ENCODE results near the gene MARCKSL1.

MARCKSL1 gene

GRCh38 chr1:32342704-32343103 is 6.7 kb upstream of the MARCKSL1 start:
- Mint-ChIP-seq H3K4me3 (no peak overlapping the region), H3K4me1 (ENCODE audit: low read depth) (peaks cover 27% of the 10 kb centered on the region), H3K36me3 (ENCODE audit: low read depth) (no peaks in the 10 kb centered on the region), H3K27ac (peak overlapping the region; percentile 71), H3K9me3 (no peaks in the 10 kb centered on the region), H3K27me3 (ENCODE audit: low read depth) (peaks cover 9% of the 10 kb centered on the region)

GRCh38 chr1:32341971-32342370 is 5.9 kb upstream of the MARCKSL1 start:
- Mint-ChIP-seq H3K27ac (no peak overlapping the region), H3K27me3 (ENCODE audit: low read depth) (peaks cover 9% of the 10 kb centered on the region), H3K4me3 (no peak overlapping the region), H3K4me1 (ENCODE audit: low read depth) (peaks cover 34% of the 10 kb centered on the region), H3K36me3 (ENCODE audit: low read depth) (no peaks in the 10 kb centered on the region), H3K9me3 (no peaks in the 10 kb centered on the region)

DNA sequence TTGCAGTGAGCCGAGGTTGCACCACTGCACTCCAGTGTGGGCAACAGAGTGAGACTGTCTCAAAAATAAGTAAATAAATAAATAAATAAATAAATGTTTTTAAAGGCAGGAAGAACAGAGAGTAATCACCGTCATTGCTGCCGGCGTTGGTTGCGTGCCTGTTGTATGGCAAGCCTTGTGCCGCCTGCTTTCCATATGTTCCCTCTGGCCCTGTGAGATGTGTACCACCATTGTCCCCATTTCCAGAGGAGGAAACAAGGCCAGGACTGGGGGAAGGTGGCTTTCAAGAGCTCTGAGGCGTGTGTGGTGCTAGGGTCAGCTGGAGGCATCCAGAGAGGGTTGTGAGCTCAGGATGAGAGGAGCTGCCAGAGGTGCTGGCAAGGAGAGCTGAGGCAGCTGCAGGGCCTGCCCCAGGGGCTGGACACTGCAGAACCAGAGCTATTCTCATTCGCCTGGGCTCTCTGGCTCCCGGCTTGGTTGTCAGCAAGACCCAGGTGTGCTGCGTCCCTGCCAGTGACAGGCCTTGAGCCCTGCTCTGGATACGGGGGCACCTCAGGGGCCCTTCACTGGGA is 5.2 kb upstream of the MARCKSL1 start:
- Mint-ChIP-seq H3K4me3 (no peak overlapping the region), H3K27ac (no peak overlapping the region), H3K4me1 (ENCODE audit: low read depth) (peaks cover 35% of the 10 kb centered on the region), H3K36me3 (ENCODE audit: low read depth) (no peaks in the 10 kb centered on the region), H3K9me3 (no peaks in the 10 kb centered on the region), H3K27me3 (ENCODE audit: low read depth) (peaks cover 9% of the 10 kb centered on the region)

GRCh38 chr1:32339363-32339978 is 3.4 kb upstream of the MARCKSL1 start:
- Mint-ChIP-seq H3K27ac (peak overlapping the region; percentile 28), H3K4me1 (ENCODE audit: low read depth) (peaks cover 35% of the 10 kb centered on the region), H3K4me3 (no peak overlapping the region), H3K9me3 (no peaks in the 10 kb centered on the region), H3K36me3 (ENCODE audit: low read depth) (no peaks in the 10 kb centered on the region), H3K27me3 (ENCODE audit: low read depth) (peaks cover 4% of the 10 kb centered on the region)

GRCh38 chr1:32338637-32339145 is 2.7 kb upstream of the MARCKSL1 start:
- H3K4me1 Mint-ChIP-seq (ENCODE audit: low read depth), result peaks cover 42% of the 10 kb centered on the region
- H3K27ac Mint-ChIP-seq, result no peak overlapping the region
- no peaks in the 10 kb centered on the region for H3K9me3 Mint-ChIP-seq
- H3K27me3 Mint-ChIP-seq (ENCODE audit: low read depth), result peaks cover 4% of the 10 kb centered on the region
- no peak overlapping the region for H3K4me3 Mint-ChIP-seq
- peaks cover 2% of the 10 kb centered on the region for H3K36me3 Mint-ChIP-seq (ENCODE audit: low read depth)

DNA sequence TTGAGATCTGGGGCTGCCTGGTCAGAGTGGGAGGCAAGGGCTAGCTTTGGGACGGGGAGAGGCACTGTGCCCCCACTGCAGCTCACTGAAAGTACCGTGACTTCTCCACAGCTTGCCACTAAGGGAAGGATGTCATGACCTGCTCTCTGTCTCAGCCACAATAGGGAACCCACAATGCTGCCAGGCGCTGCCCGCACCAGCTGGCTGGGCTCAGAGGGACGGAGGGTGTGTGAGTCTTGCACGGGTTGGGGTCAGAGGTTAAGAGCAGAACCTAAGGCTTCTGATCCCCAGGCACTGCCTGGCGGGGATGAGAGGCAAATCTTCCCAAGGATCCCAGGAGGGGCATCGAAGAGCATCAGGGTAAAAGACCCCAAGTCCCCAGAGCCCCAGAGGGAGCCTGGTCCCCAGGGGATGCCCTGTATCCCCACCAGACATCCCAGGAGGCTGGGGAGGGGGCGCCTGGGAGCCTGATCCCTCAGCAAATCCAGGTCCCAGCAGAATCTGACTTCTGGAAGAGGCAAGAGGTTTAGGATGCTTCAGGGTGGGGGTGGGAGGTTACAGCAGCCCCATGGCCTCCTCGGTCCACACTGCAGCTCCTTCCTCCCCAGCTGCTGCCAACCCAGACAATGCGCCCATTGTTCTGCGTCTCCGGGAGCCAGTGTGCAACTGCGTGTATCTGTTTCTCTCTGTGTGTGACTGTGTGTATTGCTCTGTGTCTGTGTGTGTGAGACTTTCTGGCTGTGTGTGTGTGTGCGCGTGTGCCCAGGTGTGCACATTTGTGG is 2.0 kb upstream of the MARCKSL1 start:
- Mint-ChIP-seq H3K36me3 (ENCODE audit: low read depth) (peaks cover 6% of the 10 kb centered on the region), H3K27ac (peak overlapping the region; percentile 53), H3K9me3 (no peaks in the 10 kb centered on the region), H3K4me3 (peak overlapping the region; percentile 41), H3K4me1 (ENCODE audit: low read depth) (peaks cover 46% of the 10 kb centered on the region), H3K27me3 (ENCODE audit: low read depth) (no peaks in the 10 kb centered on the region)

- peaks cover 41% of the 10 kb centered on the region for H3K4me1 Mint-ChIP-seq (ENCODE audit: low read depth)
- H3K36me3 Mint-ChIP-seq (ENCODE audit: low read depth), result peaks cover 9% of the 10 kb centered on the region
- no peaks in the 10 kb centered on the region for H3K9me3 Mint-ChIP-seq
- no peaks in the 10 kb centered on the region for H3K27me3 Mint-ChIP-seq (ENCODE audit: low read depth)
- H3K27ac Mint-ChIP-seq, result peak overlapping the region; percentile 28
- peak overlapping the region; percentile 58 for H3K4me3 Mint-ChIP-seq
Observed at GRCh38 chr1:32336963-32337675, 1.1 kb upstream of the MARCKSL1 start.

DNA sequence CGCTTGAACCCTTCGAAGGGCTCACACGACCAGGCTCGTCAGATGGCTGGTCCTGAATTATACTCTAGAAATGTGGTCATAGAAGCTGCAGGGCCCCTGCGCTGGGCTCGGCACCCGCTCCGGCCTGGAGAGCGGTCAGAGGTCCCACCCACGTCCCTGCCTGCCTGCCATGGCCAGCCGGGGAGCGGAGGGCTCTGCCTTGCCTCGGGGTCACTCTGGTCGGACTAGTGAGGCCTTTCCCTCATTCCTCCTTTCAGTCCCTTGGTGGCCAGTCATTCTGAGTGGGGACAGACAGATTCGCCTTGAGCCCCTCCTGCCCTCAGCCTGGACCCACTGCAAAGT is 529 bp upstream of the MARCKSL1 start:
- Mint-ChIP-seq H3K4me3 (peak overlapping the region; percentile 58), H3K4me1 (ENCODE audit: low read depth) (peaks cover 39% of the 10 kb centered on the region), H3K27me3 (ENCODE audit: low read depth) (no peaks in the 10 kb centered on the region), H3K36me3 (ENCODE audit: low read depth) (peaks cover 15% of the 10 kb centered on the region), H3K27ac (no peak overlapping the region), H3K9me3 (no peaks in the 10 kb centered on the region)

DNA sequence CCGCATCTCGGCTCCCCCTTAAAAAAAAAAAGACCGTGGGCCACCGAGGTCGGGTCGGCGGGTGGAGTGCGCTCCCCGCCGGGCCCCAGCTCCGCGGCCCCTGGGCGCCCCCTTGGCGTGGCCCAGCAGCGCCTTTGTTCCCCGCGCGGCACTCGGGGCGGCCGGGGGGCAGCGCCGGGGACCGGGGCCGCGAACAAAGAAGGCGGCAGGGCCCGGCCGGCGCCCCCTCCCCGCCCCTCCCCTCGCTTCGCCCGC is 571 bp downstream of the MARCKSL1 start:
- no peak overlapping the region for H3K27ac Mint-ChIP-seq

DNA sequence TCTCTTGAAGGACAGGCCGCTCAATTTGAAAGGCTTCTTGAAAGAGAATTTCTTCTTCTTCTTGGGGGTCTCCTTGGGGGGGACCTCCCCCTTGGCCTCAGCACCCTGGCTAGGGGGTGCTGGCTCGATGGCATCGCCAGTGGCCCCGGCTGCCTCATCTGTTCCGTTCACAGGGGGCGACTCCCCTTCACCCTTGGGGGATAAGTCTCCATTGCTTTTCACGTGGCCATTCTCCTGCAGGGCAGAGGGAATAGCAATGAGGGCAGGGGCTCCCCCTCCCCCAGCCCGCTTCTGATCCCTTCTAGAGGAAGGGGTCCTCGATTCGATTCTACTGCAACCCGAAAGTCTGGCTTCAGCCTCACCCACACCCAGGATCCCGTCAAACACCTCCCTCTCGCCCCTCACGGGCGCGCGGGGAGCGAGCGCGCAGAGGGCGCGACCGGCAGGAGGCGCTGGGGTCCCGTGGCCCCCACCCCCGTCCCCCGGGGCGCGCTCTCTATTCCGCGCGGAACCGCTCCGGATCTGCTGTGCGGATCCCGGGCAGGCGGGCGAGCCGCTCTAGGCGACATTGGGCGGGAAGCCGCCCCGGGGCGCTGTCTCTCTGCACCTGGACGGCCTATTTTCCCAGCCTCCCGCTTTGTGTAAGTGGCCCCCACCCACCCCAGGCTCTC is 1.0 kb downstream of the MARCKSL1 start:
- peaks cover 29% of the 10 kb centered on the region for H3K36me3 Mint-ChIP-seq (ENCODE audit: low read depth)
- peak overlapping the region; percentile 87 for H3K4me3 Mint-ChIP-seq
- H3K9me3 Mint-ChIP-seq, result no peaks in the 10 kb centered on the region
- H3K27ac Mint-ChIP-seq, result peak overlapping the region; percentile 61
- no peaks in the 10 kb centered on the region for H3K27me3 Mint-ChIP-seq (ENCODE audit: low read depth)
- H3K4me1 Mint-ChIP-seq (ENCODE audit: low read depth), result peaks cover 39% of the 10 kb centered on the region

More for the DNA sequence above, 571 bp downstream of the MARCKSL1 start:
- peaks cover 39% of the 10 kb centered on the region for H3K4me1 Mint-ChIP-seq (ENCODE audit: low read depth)
- H3K9me3 Mint-ChIP-seq, result no peaks in the 10 kb centered on the region
- H3K36me3 Mint-ChIP-seq (ENCODE audit: low read depth), result peaks cover 26% of the 10 kb centered on the region
- H3K4me3 Mint-ChIP-seq, result no peak overlapping the region
- H3K27me3 Mint-ChIP-seq (ENCODE audit: low read depth), result no peaks in the 10 kb centered on the region

DNA sequence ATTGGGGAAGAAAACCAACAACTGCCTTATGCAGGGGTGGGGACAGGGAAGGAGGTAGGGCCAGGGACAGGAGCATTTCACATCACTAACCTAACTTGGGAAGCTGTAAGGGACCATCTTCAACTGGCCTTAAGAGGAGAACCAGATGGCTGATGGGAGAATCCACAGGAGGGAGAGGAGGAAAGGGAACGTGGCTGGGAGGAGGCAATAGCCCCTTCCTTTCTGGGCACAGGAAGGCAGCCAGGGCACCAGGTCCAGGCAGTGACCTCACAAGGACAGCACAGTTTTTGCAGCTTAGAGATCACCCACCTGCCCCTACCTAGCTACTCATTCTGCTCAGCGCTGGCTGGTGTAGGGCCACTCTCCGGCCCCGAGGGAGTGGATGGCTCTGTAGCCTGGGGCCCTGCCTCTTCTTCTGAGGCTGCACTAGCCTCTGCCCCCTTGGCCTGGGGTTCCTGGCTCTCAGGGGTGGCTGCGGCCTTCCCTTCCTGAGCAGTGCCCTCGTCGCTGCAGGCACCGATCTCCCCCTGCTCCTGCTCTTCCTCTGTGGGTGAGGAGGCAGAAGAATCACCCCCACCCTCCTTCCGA is 1.7 kb downstream of the MARCKSL1 start:
- peaks cover 39% of the 10 kb centered on the region for H3K4me1 Mint-ChIP-seq (ENCODE audit: low read depth)
- no peaks in the 10 kb centered on the region for H3K9me3 Mint-ChIP-seq
- H3K27ac Mint-ChIP-seq, result no peak overlapping the region
- peak overlapping the region; percentile 87 for H3K4me3 Mint-ChIP-seq
- H3K36me3 Mint-ChIP-seq (ENCODE audit: low read depth), result peaks cover 36% of the 10 kb centered on the region
- H3K27me3 Mint-ChIP-seq (ENCODE audit: low read depth), result no peaks in the 10 kb centered on the region

GRCh38 chr1:32333251-32333963 is 2.6 kb downstream of the MARCKSL1 start:
- H3K9me3 Mint-ChIP-seq, result no peaks in the 10 kb centered on the region
- H3K4me3 Mint-ChIP-seq, result peak overlapping the region; percentile 11
- peaks cover 41% of the 10 kb centered on the region for H3K36me3 Mint-ChIP-seq (ENCODE audit: low read depth)

GRCh38 chr1:32332290-32333079 is 3.5 kb downstream of the MARCKSL1 start:
- H3K36me3 Mint-ChIP-seq (ENCODE audit: low read depth), result peaks cover 49% of the 10 kb centered on the region
- no peak overlapping the region for H3K4me3 Mint-ChIP-seq
- H3K27me3 Mint-ChIP-seq (ENCODE audit: low read depth), result no peaks in the 10 kb centered on the region
- H3K4me1 Mint-ChIP-seq (ENCODE audit: low read depth), result peaks cover 29% of the 10 kb centered on the region
- H3K27ac Mint-ChIP-seq, result no peak overlapping the region
- no peaks in the 10 kb centered on the region for H3K9me3 Mint-ChIP-seq

More at GRCh38 chr1:32333251-32333963, 2.6 kb downstream of the MARCKSL1 start:
- Mint-ChIP-seq H3K4me1 (ENCODE audit: low read depth) (peaks cover 35% of the 10 kb centered on the region), H3K27ac (peak overlapping the region; percentile 56), H3K27me3 (ENCODE audit: low read depth) (no peaks in the 10 kb centered on the region)

Measured in T-helper 1 cell treated with Interleukin-12 subunit alpha and Interleukin-12 subunit beta and Interleukin-4 antibody, amounts not matched to agents 30 μg/mL and 1 μg/mL, for 36 hours (primary cell).